Activated T-helper 1 cell treated with Interleukin-2 at 50 U/mL for 16 hours (primary cell): Measurements from ENCODE around the gene MUC20.
"Not testable (repeated sequence)": the region's sequence is repeated elsewhere in the genome, so short reads cannot be mapped to it uniquely, and the experiment has no call there.

Experiments used
- DNase-seq: peaks from one replicate; pipeline ENCODE4 v3.0.0-alpha.2; 2020; ENCODE audit warnings: low read depth

MUC20 gene

DNA sequence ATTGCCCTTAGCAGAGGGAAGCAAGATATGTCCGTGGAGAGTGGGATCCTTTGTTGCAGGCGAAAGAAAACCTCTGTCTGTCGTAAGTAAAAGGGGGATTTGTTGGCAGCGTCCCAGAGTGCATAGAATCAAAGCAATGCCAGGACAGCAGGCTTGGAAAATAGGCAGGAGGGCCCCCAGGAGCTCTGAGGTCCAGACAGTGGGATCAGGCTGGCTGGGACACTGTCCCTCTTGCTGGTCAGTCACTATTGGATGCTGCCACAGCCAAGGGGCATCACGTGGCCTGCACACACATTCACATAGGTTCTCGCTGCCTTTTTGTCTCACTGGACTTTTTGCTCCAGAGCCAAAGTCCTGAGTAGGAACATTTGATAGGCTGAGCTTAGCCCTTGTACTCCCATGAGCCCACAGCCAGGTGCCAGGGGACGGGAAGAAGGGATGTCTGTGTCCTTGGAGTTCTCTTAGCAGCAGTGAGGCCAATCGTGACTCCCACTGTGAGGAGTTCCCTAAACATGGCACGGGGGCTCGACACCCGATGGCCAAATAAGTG is 10.7 kb downstream of the MUC20 start:
- no peak for DNase-seq

DNA sequence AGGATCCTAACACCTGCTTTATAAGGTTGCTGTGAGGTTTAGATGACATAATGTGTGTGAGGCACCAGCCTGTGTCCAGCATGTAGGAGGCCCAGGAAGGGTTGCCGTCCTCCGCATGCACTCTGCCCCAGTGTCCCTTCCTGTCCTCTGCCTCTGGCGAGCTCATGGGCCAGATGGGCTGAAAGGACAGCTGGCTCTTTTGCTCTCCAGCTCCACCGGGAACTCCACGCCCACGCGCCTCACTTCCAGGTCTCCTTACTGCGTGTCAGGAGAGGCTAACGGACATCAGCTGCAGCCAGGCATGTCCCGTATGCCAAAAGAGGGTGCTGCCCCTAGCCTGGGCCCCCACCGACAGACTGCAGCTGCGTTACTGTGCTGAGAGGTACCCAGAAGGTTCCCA is 12.2 kb downstream of the MUC20 start:
- no peak for DNase-seq

DNA sequence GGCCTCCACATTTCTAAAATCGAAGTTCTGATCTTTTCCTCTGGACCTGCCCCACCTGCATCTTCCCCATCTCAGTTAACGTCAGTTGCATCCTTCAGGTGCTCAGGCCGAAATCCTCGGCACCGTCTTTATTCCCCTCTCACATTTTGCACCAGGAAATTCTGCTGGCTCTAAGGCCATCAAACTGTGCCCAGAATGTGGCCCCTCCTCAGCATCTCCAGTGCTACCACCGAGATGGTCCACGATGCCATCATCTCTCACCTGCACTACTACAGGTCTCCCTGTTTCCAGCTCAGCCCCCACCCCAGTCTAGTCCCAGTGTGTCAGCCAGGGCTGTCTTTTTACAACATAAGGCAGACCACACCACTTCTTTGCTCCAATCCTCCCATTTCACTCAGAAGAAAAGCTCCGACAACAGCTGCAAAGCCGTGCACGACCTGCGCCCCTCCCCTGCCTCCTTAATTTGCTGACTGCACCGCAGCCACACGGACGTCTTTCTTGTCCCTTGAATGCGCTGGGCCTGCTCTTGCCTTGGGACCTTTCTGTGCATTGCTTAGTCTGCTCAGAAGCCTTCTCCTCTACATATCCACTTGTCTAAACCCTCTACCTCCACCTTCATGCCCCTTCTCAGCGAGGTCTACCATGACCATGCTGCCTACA is 14.4 kb downstream of the MUC20 start:
- DNase-seq = no peak

DNA sequence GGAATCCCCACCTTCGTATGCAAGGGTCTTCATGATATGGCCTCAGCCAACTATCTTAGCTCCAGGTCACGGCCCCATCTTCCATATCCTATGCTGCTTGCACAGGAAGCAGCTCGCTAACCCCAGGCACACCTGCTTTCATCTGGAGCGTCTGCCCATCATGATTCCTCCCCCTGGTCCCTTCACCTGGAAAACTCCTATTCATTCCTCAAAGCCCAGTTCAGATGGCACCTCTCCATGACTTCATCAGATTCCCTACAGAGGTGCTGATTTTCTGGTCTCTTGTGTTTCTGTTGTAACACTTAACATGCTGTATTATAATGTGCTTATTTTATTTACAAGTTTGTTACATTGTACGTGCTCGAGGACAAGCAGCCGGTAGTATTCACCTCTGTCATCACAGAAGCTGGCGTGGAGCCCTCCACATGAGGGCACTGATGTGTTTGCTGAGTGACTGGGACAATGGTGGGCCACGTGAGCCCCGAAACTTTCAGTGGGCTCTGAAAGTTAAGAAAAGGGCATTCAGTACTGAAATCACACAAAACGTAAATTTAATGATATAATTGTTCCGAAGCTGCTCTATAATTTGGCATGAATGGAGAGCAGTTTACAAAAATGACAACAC is 16.2 kb downstream of the MUC20 start:
- DNase-seq = no peak

DNA sequence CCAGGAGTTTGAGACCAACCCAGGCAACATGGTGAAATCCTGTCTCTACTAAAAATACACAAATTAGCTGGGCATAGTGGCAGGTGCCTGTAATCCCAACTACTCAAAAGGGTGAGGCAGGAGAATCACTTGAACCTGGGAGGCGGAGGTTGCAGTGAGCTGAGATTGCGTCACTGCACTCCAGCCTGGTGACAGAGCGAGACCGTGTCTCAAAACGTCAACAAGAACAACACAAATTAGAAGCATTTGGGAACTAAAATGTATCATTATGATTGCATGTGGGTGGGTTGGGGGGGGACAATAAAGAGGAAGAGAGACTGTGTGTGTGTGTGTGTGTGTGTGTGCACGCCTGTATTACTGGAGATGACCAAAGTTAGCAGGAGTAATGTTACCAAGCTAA is 17.0 kb downstream of the MUC20 start:
- not testable (repeated sequence) for DNase-seq

DNA sequence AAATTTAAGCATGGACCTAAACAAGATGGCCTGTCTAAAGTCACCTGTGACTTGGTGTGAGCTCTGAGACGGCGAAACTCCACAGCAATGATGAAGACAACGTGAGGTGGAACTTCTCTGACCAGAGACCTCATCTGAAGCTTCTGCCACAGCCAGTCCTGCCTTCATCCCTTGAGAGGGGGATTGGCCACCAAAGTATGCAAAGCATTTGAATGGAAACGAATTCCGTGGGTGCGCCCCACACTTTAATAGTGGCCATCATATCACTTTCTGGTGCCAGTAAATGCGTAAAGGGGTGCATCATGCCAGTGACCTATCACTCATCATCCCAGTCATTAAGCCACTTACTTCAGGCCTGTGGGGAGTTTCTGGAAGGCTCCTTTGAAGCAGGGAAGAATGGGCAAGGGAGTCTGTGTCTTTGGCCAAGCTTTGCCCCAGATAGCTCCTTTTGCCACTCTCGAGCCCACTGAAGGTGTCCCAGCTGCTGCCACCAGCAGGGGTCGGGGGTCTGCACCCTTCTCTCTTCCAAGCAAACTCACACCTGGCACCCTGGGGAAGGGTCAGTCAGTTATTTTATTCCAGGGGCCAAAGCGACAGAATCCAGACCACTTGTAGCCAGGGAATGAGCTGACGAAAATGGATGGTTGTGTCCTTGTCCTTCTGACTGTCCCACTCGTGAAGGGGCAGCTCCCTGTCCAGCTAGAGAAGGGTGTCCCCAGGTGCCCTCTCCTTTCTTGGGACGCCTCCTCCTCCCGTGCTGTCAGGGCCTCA is 17.7 kb downstream of the MUC20 start:
- DNase-seq = no peak

DNA sequence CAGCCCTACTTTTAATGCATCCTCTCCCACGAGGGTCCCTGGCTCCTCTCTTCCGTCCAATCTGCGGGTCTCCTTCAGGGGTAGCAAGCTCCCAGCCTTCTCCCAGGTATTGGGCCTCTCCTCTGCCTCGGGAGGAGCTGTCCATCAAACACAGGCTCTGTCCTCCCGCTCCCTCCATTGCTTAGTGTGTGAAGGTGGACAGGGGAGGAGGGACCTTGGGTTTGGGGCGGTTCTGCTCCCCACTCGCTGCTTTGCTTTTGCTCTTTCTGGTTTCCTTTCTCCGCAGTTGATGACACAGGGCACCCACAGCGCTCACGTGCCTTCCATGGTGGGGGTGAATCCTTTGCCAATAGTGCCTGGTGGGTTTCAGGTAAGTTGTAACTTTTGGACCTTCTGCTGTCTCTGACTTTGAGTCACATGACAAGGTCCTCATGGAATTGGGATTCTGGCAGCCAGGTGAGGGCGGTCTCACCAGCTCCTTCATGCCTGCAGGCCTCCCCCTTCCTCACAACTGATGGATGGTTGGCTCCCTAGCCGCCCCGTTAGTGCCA is 18.9 kb downstream of the MUC20 start:
- no peak for DNase-seq

DNA sequence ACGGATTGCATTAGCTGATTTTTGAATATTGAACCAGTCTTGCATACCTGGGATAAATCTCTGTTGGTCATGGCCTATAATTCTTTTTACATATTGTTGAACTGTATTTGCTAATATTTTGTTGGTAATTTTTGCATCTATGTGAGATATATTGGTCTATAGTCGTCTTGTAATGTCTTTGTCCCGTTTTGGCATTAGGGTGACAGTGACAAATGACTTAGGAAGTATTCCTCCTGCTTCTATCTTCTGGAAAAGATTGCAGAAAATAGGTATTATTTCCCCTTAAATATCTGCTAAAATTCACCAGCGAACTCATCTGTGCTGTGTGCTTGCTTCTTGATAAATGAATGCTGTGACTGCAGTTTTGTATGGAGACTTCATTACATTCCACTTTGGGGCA is 23.7 kb downstream of the MUC20 start:
- DNase-seq = no peak

DNA sequence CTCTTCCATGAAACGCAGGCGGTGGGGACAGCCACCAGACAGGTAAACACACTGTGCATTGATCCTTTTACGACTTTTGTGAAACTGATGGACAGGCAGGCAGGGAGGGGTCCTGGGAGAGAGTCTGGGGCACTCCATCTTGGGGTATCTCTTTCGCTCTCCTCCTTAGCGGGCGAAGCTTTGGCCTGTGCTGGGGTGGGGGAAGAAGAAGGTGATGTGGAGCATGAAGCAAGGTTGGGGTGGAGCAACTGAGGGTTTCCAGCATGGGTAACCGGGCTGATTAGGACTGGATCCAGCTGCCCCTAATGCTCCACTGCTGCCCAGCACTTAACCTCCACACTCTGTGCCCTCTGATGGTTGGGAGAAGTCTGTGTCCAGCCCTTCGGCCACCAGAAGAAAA is 25.6 kb downstream of the MUC20 start:
- no peak for DNase-seq

DNA sequence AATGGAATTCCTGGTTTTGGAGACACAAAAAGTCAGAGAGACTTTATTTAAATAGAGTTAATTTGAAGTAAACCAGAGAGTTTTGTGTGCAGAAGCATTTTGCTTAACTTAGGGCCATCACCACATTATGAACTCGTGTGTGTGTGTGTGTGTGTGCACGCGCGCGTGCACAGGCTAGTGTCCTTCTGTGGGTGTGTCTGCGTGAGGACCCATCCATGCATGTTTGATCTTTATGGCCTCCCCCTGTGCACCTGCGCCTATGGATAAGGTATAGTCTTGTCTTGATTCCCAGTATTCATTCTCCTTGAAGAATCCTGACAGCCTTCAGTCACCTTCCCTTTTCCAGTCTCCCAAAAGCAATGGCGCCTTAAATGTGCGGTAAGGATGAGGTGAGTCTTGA is 26.0 kb downstream of the MUC20 start:
- DNase-seq = no peak

DNA sequence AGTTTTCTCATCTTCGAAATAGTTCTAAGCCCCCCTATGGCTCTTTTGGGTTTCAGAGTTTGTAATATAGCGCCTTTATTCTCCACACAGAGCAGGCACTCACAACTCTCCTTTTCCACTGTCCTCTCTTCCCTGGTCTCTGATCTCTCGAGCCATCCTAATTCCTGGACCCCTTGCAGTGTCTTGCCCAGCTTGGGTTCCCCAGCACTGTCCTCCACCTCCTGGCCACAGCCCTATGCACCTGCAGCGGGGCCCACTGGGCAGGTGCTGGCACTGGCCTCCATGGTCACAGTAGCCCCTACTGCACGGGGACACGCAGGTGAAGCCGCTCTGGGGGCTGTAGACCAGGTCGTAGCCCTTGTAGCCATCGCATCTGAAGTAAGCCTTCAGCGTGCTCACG is 27.9 kb downstream of the MUC20 start:
- DNase-seq = no peak

DNA sequence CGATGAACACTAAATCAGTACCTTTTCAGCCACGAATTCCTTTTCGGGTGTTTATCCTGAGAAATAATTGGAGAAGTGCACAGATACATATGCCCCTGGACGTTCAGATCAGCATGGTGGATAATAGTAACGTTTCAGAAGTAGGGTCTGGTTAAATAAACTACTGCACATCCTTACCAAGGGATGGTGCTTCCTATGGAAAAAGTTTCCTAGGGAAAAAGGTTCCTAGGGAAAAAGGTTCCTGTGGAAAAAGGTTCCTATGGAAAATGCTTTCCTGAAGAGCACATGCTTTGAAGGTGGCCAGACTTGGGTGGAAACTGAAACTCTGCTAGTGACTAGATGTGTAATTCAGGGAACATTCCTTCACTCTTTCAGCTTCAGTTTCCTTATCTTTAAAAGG is 28.3 kb downstream of the MUC20 start:
- DNase-seq = not testable (repeated sequence)

DNA sequence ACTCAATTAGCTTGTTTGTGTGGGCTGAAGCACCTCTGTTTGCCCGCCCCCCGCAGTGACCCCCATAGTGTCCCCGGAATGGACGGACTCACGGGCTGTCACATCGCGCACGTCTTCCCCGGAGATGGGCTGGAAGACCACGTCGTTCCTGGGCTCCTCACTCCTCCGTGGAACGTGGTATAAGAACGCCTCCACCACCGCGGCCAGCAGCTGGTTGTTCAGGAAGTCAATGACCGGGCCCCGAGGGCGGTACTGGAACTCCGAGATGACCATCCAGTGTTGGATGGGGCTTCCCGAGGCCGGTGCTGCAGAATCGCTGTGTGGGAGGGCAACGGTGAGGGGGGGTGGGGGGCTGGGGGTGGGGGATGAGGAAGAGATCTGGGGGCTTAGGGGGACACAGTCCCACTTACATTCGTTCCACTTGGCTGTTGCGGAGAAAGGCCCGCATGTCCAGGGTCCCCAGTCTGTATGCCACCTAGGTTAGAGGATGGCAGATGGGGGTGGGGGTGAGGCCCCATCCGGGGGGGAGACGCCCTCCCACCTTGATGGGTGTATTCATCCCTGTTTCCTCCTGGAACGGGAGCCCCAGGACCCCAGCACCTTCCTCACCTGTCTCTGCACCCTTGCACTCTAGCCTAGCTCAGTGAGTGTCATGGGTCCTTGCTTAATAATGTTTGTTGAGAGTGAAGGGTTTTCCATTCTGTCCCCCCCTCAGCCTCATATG is 30.2 kb downstream of the MUC20 start:
- no peak for DNase-seq

DNA sequence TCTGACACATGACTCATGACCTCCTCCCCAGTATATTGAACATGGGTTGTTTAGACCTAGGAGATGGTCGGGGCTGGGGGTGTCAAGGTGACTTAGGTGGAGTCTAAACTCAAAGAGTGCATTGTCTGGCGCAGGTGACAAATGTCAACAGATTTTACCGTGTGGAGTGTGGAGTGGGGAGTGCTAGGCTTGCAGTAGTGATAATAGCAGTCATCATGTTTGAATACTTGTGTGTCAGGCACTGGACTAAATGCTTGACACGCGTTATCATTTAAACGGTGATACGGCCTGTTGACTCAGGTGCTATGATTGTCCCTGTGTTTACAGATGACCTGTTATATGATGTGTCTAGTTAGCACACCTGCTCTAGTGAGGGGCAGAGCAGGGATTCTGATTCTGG is 30.8 kb downstream of the MUC20 start:
- DNase-seq = no peak

DNA sequence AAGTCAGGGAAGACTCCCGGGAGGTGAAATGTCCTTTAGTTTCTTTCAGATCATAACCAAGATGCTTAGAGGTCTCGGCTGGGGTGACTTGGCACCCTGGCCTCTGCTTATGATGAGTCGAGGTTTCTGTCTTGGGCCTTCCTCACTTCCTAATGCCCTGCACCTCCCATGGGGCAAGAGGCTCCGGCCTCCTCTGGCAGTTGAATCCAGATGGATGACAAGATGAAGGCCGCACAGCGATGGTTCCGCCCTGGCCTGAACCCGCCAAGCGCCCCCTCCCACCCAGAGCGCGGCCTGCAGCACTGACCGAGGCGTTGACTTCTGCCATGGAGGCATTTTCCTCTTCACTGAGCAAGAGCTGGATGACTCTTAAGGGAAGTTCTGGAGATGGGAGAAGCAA is 31.3 kb downstream of the MUC20 start:
- DNase-seq = no peak

DNA sequence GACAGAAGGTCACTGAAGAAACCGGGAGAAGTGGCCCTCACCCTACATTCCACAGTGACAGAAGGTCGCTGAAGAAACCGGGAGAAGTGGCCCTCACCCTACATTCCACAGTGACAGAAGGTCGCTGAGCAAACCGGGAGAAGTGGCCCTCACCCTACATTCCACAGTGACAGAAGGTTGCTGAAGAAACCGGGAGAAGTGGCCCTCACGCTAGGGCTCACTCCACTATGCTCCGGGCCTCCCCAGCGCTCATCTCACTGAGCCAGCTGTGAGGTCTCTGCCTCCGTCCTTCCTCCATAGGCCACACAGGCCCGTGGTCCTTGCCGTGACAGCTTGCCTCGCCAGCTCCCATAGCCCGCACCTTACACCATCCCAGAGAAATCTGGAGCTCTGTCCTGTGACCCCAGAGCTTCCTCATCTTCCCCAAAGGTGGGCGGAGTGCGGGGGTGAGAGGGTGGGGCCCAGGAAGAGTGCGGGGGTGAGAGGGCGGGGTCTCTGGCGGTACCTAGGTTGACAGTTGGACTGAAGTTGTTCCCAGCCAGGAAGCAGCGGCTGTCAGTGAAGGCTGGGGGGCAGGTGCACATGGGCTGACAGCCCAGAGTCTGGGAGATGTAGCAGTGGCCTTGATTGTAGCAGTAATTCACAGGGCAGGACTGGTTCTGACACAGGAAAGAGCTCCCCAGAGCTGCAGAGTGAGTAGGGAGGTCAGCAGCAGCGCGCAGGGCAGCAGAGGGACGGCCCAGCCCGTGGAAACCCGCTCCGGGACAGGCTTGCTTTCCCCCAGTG is 32.0 kb downstream of the MUC20 start:
- no peak for DNase-seq

DNA sequence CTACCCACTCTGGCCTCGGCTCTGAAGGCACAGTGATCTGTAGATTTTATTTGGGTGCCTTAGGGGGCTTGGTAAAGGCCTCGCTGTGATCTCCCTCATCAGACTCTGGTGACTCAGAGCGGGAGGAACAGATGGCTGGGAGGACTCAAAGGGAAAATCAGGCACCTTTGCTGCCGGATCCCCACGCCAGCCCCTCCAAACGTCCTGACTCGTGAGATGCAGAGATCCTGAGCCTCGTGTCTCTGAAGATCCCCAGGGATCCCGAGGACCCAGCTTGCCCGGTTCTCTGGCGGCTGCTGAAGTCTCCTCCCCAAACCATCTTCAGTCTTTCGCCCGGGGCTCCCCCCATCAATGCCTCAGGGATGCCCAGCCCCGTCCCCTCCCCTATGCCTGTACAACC is 32.8 kb downstream of the MUC20 start:
- no peak for DNase-seq

DNA sequence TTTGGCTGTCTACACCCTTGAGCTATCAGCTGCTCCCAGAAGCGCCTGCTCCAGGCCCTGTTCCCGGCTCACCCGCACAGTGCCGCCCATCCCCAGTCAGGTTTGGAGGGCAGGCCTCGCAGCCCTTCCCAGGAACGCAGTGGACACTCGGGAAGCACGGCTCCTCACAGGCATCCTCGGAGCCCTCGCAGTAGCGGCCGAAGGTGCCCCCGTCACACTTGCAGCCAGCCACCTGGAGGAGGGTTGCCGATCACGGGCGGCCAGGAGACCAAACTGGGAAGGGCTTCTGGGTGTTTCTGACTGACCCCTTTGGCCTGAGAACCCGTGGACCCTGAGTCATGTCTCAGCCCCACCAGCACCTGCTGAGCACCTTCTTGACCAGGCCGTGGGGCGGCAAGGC is 33.4 kb downstream of the MUC20 start:
- DNase-seq = no peak

DNA sequence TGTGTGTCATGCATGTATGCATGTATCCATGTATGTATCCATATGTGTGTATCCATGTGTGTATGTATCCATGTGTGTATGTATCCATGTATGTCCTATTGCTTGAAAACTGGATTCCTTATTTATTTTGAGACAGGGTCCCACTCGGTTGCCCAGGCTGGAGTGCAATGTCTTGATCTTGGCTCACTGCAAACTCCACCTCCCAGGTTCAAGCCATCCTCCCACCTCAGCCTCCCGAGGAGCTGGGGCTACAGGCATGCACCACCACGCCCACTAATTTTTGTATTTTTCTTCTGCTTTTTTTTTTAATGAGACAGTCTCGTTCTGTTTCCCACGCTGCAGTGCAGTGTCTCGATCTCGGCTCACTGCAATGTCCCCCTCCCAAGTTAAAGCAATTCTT is 34.1 kb downstream of the MUC20 start:
- no peak for DNase-seq

DNA sequence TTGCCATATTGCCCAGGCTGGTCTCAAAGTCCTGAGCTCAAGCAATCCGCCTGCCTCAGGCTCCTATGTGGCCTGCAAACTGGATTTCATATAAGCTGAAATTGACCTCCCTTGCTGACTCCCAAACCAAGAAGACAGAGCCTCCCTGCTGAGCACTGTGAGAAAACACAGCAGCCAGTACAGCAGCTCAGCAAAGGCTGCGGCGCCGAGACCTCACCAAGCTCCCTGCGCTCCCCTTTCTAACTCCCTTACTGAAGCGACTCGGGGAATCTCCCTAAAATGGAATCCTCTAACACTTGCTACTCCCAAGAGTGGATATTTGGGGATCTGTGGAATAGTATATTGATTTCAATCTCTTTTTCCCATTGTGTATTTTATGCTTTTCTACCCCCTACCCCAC is 34.6 kb downstream of the MUC20 start:
- DNase-seq = no peak
